Pancreas (tissue), 10 donors: ENCODE measurements around the gene TMPRSS4. TPM values are rescaled to one million over a fixed set of nuclear protein-coding genes. Genes with fewer than 3 reads are reported as not detected.

ENCODE experiments used
- ATAC-seq, 4 donors: fragments of 200-7000 bp; cut with Tn5 transposase; one replicate each; pipeline versions ENCODE4 v1.8.0 to v1.9.1; 2020; ENCODE audit warnings: mild to moderate bottlenecking in 4 of 4, moderate library complexity in 4 of 4
- DNase-seq, 6 donors: peaks; one replicate each; pipeline ENCODE4 v3.0.0-alpha.2; 2020
- FAIRE-seq: peaks from 2 replicates; lab custom pipeline; 2012; peaks lifted over from hg19 to GRCh38; lab: Jason Lieb, UNC
- H3K27ac ChIP-seq, 4 donors: fragments of 200-600 bp; sonication (generic); 1 replicate in 3 of 4; 2 replicates in 1 of 4; pipeline versions ENCODE4 v1.5.0 to v1.8.0; 2020
- H3K27me3 ChIP-seq, 4 donors: fragments of 200-600 bp; one replicate each; pipeline ENCODE4 v1.8.0; 2021
- H3K36me3 ChIP-seq, 3 donors: fragments of 200-600 bp; sonication (generic) in 1 of 3; one replicate each; pipeline versions ENCODE4 v1.5.0 to v1.8.0; 2020 to 2021
- H3K4me1 ChIP-seq, 3 donors: fragments of 200-600 bp; one replicate each; pipeline ENCODE4 v1.8.0; 2021
- H3K4me3 ChIP-seq, 4 donors: fragments of 200-600 bp; sonication (generic) in 2 of 4; one replicate each; pipeline versions ENCODE4 v1.5.0 to v1.8.0; 2020 to 2021
- H3K9me3 ChIP-seq, 4 donors: fragments of 200-600 bp; one replicate each; pipeline ENCODE4 v1.8.0; 2021
- CTCF ChIP-seq, 4 donors: fragments of 200-600 bp; sonication (generic) in 3 of 4; IDR thresholded peaks; one replicate each; pipeline versions ENCODE4 v1.5.0 to v1.8.0; 2021; ENCODE audit warnings: antibody characterized with exemption in 4 of 4
- WGBS, 2 donors: extraction: QIAGEN DNeasy Blood & Tissue Kit; methylation state at CpG; one replicate each; pipeline ENCODE4 v1.1.7; 2013; 5-methylcytosine and 5-hydroxymethylcytosine counted together
- intact Hi-C, 3 donors: fragments of 100-400 bp; cut with DNase I; formaldehyde crosslinking; loops; one replicate each; pipeline versions ENCODE4 v1.11.1 to v1.14.2; 2022
- polyA plus RNA-seq, 2 donors: library from polyadenylated mRNA; stranded (reverse); fragments of 200-250 nt; gene quantifications; one replicate each; pipeline ENCODE4 v1.2.3, GENCODE V29; 2013
- total RNA-seq, 6 donors: library from RNA; stranded (reverse); fragmentation: NEBNext Ultra II Directional in 4 of 6; extraction: Animal tissue kit (Norgen Biotek cat#: 25700) in 4 of 6; gene quantifications; one replicate each; pipeline versions ENCODE4 v1.2.1 to v1.2.4, GENCODE V29; 2021 to 2023
- donor health status: healthy with polysubstance abuse.
- donor health status: DM: no; HTN: no; CAD: no; lungs with moderate emphysema.
- donor health status: DM: no; HTN: no; CAD: no.
- donor health status: control.
- donor health status: control.
- donor health status: Bipolar disorder and iron deficiency.
- donor health status: DM: yes; HTN: yes; CAD: no.
- donor health status: DM: no; HTN: no; CAD: no.
- donor health status: DM: no; HTN: no; CAD: no.
- donor health status: DM: yes; HTN: yes; CAD: no.

Gene TMPRSS4
- total and polyA plus RNA-seq, 8 donors: 0.15 to 2.2 (median 0.41) TPM; not detected in 3

DNA sequence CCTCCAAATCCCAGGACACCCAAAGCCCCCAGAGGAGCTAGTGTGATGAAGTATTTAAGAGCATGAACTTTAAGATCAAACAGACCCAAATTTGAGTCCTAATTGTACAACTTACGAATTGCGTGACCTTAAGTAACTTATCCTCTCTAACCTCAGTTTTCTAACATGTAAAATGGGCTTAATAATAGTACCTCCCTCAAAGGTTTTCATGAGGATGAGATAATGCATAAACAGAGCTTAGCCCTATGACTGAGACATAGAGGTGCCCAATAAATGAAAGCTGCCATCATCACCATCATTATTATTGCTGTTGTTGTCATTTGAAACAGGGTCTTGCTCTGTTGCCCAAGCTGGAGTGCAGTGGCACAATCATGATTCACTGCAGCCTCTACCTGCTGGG, 90.4 kb downstream of the TMPRSS4 start:
- no peaks in the 10 kb centered on the region for H3K4me1 ChIP-seq
- H3K9me3 ChIP-seq: no peaks in the 10 kb centered on the region
- H3K36me3 ChIP-seq: no peaks in the 10 kb centered on the region
- intact Hi-C loops: no loop called here
- no peak for TF ChIP-seq CTCF (IDR thresholded peaks at IDR 0.05)
- FAIRE-seq (no peak), ATAC-seq (no peak), DNase-seq (no peak)
- H3K27me3 ChIP-seq: no peaks in the 10 kb centered on the region
- H3K4me3 ChIP-seq: no peak overlapping the region
- no peak overlapping the region for H3K27ac ChIP-seq
- WGBS, 2 donors: 76% methylated on average over 2 of the region's 2 CpGs

- DNase-seq (no peak), ATAC-seq (no peak), FAIRE-seq (no peak)
- Histone ChIP-seq H3K9me3 (no peaks in the 10 kb centered on the region), H3K4me3 (no peak overlapping the region), H3K4me1 (no peaks in the 10 kb centered on the region), H3K27ac (no peak overlapping the region), H3K27me3 (no peaks in the 10 kb centered on the region), H3K36me3 (no peaks in the 10 kb centered on the region)
- TF ChIP-seq CTCF (IDR thresholded peaks at IDR 0.05): no peak
- WGBS, 2 donors: 65 to 66% methylated on average over 12 of the region's 12 CpGs
- intact Hi-C loops: no loop called here
Measured at GRCh38 chr11:118167906-118168305, 91.0 kb downstream of the TMPRSS4 start.

- ATAC-seq (no peak), DNase-seq (no peak), FAIRE-seq (no peak)
- WGBS, 2 donors: 58 to 78% methylated on average over 8 of the region's 8 CpGs
- Histone ChIP-seq H3K36me3 (no peaks in the 10 kb centered on the region), H3K27ac (no peak overlapping the region), H3K27me3 (no peaks in the 10 kb centered on the region), H3K4me1 (no peaks in the 10 kb centered on the region), H3K9me3 (no peaks in the 10 kb centered on the region), H3K4me3 (no peak overlapping the region)
- intact Hi-C loops: no loop called here
- TF ChIP-seq CTCF (IDR thresholded peaks at IDR 0.05): no peak
Measured at GRCh38 chr11:118168316-118168715, 91.4 kb downstream of the TMPRSS4 start.

DNA sequence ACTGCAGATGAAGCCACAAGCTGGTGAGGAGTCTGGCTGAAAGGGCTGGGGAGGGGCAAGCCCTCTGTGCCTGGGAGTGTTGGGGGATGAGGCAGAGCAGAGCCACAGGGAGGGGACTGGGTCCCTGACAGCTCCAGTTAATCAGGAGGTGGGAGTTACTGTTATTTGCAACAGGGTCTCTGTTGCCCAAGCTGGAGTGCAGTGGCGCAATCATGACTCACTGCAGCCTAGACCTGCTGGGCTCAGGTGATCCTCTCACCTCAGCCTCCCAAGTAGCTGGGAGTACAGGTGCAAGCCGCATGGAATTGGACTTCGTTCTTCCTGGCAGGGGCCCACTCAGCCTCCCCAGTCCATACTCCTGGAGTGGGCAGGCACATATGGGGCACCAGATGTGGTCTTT, 91.9 kb downstream of the TMPRSS4 start:
- TF ChIP-seq CTCF (IDR thresholded peaks at IDR 0.05): no peak
- Histone ChIP-seq H3K4me1 (no peaks in the 10 kb centered on the region), H3K4me3 (no peak overlapping the region), H3K9me3 (no peaks in the 10 kb centered on the region), H3K27ac (no peak overlapping the region), H3K27me3 (no peaks in the 10 kb centered on the region), H3K36me3 (no peaks in the 10 kb centered on the region)
- WGBS, 2 donors: 59 to 65% methylated on average over 3 of the region's 3 CpGs
- ATAC-seq (no peak), DNase-seq (no peak), FAIRE-seq (no peak)
- intact Hi-C loops: no loop called here

GRCh38 chr11:118169300-118170140, 92.6 kb downstream of the TMPRSS4 start:
- no peak for FAIRE-seq
- intact Hi-C loops: no loop called here
- no peak overlapping the region for H3K4me3 ChIP-seq
- no peak overlapping the region for H3K27ac ChIP-seq
- no peaks in the 10 kb centered on the region for H3K27me3 ChIP-seq
- 68 to 72% methylated on average over 7 of the region's 7 CpGs for WGBS, 2 donors
- TF ChIP-seq CTCF (IDR thresholded peaks at IDR 0.05): no peak
- no peaks in the 10 kb centered on the region for H3K36me3 ChIP-seq
- ATAC-seq: no peak
- H3K4me1 ChIP-seq: no peaks in the 10 kb centered on the region
- no peaks in the 10 kb centered on the region for H3K9me3 ChIP-seq
- DNase-seq: no peak
